Stimulated activated CD8-positive, alpha-beta memory T cell treated with anti-CD3 and anti-CD28 coated beads, Interleukin-7, amount 100 ng/mL, for 1 hour (primary cell): ENCODE measurements around the gene SEMA5A.

Experiments used
- DNase-seq, 2 donors: peaks; one replicate each; pipeline ENCODE4 v3.0.0-alpha.2; 2020; ENCODE audit warnings: low read depth in 2 of 2

Gene SEMA5A

GRCh38 chr5:9441610-9442009, 104.3 kb downstream of the SEMA5A start:
- DNase-seq, result no peak

GRCh38 chr5:9440517-9440916, 105.4 kb downstream of the SEMA5A start:
- no peak for DNase-seq

GRCh38 chr5:9439531-9440292, 106.2 kb downstream of the SEMA5A start:
- DNase-seq, result no peak

- DNase-seq, result no peak
These were observed 107.1 kb downstream of the SEMA5A start for GRCh38 chr5:9438596-9439354.

- DNase-seq, result no peak
These were observed 108.1 kb downstream of the SEMA5A start for GRCh38 chr5:9437741-9438240.

- DNase-seq, result no peak
These were observed 114.2 kb downstream of the SEMA5A start for GRCh38 chr5:9431496-9432258.

- DNase-seq, result no peak
These were observed 114.8 kb downstream of the SEMA5A start for GRCh38 chr5:9431151-9431495.

- DNase-seq, result no peak
These were observed 115.6 kb downstream of the SEMA5A start for GRCh38 chr5:9430306-9430705.

- no peak for DNase-seq
These were observed 116.1 kb downstream of the SEMA5A start for GRCh38 chr5:9429691-9430215.

- no peak for DNase-seq
These were observed 117.6 kb downstream of the SEMA5A start for GRCh38 chr5:9428272-9428671.

GRCh38 chr5:9425710-9426109, 120.2 kb downstream of the SEMA5A start:
- DNase-seq, result no peak

GRCh38 chr5:9423571-9423970, 122.3 kb downstream of the SEMA5A start:
- DNase-seq, result no peak

GRCh38 chr5:9421884-9422283, 124.0 kb downstream of the SEMA5A start:
- DNase-seq, result no peak

GRCh38 chr5:9419794-9420193, 126.1 kb downstream of the SEMA5A start:
- no peak for DNase-seq

GRCh38 chr5:9415566-9415965, 130.3 kb downstream of the SEMA5A start:
- no peak for DNase-seq

GRCh38 chr5:9415091-9415490, 130.8 kb downstream of the SEMA5A start:
- DNase-seq, result no peak

- DNase-seq, result no peak
These were observed 134.7 kb downstream of the SEMA5A start for GRCh38 chr5:9411142-9411541.

- no peak for DNase-seq
These were observed 136.4 kb downstream of the SEMA5A start for GRCh38 chr5:9409413-9409960.

GRCh38 chr5:9408964-9409363, 136.9 kb downstream of the SEMA5A start:
- DNase-seq, result no peak

- DNase-seq, result no peak
These were observed 140.6 kb downstream of the SEMA5A start for GRCh38 chr5:9405196-9405754.

- DNase-seq, result no peak
These were observed 143.9 kb downstream of the SEMA5A start for GRCh38 chr5:9401786-9402472.
